ENCODE measurements around the gene UCHL3.

DNA sequence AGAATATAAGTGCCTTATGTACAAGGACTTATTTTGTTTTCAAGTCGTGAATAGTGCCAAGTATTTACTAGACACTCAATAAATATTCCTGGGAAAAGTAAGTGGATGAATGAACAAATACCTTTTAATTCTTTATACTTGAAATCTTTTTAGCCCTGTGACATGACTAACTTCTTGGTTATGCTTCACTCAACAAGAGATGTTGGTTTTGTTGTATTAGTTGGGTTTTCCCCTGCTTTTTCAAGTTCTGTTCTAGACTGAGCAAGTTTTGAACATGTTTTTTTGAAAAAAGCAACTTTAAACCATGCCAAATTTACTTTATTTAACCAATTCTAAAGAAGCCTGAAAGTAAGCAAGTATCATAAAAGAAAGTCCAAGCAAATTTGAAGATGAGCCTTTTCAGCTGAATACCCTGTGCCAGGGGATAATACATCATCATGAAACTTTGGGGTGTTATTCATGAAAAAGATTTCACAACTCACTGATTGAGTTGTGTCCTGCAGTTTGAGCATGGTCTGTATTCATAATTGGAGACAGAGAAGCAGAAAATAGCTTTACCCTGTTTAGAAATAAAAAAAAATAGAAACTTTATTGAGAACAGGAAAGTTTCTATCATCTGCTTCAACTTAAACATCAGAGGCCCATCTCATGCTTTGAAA, 97.7 kb downstream of the UCHL3 start:
- TF ChIP-seq, protein P1, sequence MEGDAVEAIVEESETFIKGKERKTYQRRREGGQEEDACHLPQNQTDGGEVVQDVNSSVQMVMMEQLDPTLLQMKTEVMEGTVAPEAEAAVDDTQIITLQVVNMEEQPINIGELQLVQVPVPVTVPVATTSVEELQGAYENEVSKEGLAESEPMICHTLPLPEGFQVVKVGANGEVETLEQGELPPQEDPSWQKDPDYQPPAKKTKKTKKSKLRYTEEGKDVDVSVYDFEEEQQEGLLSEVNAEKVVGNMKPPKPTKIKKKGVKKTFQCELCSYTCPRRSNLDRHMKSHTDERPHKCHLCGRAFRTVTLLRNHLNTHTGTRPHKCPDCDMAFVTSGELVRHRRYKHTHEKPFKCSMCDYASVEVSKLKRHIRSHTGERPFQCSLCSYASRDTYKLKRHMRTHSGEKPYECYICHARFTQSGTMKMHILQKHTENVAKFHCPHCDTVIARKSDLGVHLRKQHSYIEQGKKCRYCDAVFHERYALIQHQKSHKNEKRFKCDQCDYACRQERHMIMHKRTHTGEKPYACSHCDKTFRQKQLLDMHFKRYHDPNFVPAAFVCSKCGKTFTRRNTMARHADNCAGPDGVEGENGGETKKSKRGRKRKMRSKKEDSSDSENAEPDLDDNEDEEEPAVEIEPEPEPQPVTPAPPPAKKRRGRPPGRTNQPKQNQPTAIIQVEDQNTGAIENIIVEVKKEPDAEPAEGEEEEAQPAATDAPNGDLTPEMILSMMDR (IDR thresholded peaks at IDR 0.05) = no peak
- TF ChIP-seq EZH2phosphoT487 (IDR thresholded peaks at IDR 0.05) = no peak
- no peak for TF ChIP-seq EZH2 (IDR thresholded peaks at IDR 0.05)

Measured in neural progenitor cell (in vitro differentiated cells).